ENCODE results near the gene TLE2.

DNA sequence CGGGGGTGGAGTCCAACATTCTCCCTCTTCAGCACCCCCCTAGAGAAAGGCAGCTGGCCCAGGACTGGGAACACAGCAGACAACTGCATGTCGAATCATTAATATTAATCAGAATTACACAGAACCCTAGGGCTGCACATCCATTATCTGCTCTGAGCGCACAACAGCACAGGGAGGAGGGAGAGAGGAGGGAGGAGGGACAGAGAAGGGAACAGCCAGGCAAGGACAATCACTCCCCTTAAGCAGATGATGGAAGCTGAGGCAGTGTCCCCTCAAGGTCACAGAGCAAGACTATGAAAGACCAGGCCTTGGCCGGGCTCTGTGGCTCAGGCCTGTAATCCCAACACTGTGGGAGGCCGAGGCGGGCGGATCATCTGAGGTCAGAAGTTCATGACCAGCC, 26.0 kb downstream of the TLE2 start:
- TF ChIP-seq CTCF (IDR thresholded peaks at IDR 0.05) (no peak), POLR2A (IDR thresholded peaks at IDR 0.05) (no peak)

All from testis (tissue), 2 donors.